Brain microvascular endothelial cell (primary cell): ENCODE measurements around the gene CRAT.

Source experiments
- DNase-seq: peaks from one replicate; pipeline ENCODE4 v3.0.0-alpha.2; 2020
- H3K27ac ChIP-seq: fragments of 250-450 bp; sonication (Bioruptor Pico); 2 replicates; pipeline ENCODE4 v1.5.1; 2020; ENCODE audit warnings: mild to moderate bottlenecking, moderate library complexity
- H3K27me3 ChIP-seq: fragments of 250-450 bp; sonication (Bioruptor Pico); replicated peaks from 2 replicates; pipeline ENCODE4 v1.5.1; 2020; ENCODE audit warnings: mild to moderate bottlenecking
- H3K36me3 ChIP-seq: fragments of 250-450 bp; sonication (Bioruptor Pico); replicated peaks from 2 replicates; pipeline ENCODE4 v1.5.1; 2020; ENCODE audit warnings: mild to moderate bottlenecking
- H3K4me3 ChIP-seq: 2 replicates; pipeline ENCODE4 v1.5.1; 2011; ENCODE audit warnings: low read depth, mild to moderate bottlenecking, control low read depth, low read length, moderate library complexity
- in situ Hi-C: cut with HindIII; loops from 2 replicates; pipeline ENCODE4 v1.10.0; 2017; ENCODE audit warnings: low sequenced_read_pairs, low pct_ligation_motif_present
- TF ChIP-seq, protein P1 (sequence below): IDR thresholded peaks from 2 replicates; pipeline ENCODE4 v1.5.1; 2011; ENCODE audit warnings: low read depth, mild to moderate bottlenecking, moderate library complexity, low read length, control low read depth, inconsistent platforms; ENCODE audit errors: missing control alignments

The CRAT gene

DNA sequence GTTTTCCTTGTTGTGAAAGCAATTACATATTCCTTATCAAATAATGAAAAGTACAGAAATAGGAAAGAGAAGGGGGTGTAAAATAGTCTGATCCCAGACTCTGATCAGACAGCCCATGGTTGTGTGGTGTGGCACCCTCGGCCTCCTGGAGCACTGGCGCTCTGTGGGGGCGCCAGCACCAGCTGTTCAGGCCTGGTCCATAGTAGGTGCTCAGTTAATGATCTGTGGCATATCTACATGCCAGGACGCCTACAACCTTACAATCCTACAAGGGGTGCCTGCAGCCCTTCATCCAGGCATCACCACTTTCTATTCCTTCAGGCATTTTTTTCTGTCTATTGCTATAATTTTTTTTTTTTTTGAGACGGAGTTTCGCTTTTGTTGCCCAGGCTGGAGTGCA is 57.6 kb downstream of the CRAT start:
- TF ChIP-seq, protein P1, sequence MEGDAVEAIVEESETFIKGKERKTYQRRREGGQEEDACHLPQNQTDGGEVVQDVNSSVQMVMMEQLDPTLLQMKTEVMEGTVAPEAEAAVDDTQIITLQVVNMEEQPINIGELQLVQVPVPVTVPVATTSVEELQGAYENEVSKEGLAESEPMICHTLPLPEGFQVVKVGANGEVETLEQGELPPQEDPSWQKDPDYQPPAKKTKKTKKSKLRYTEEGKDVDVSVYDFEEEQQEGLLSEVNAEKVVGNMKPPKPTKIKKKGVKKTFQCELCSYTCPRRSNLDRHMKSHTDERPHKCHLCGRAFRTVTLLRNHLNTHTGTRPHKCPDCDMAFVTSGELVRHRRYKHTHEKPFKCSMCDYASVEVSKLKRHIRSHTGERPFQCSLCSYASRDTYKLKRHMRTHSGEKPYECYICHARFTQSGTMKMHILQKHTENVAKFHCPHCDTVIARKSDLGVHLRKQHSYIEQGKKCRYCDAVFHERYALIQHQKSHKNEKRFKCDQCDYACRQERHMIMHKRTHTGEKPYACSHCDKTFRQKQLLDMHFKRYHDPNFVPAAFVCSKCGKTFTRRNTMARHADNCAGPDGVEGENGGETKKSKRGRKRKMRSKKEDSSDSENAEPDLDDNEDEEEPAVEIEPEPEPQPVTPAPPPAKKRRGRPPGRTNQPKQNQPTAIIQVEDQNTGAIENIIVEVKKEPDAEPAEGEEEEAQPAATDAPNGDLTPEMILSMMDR: no peak
- H3K4me3 ChIP-seq: no peak overlapping the region
- in situ Hi-C loops: no loop called here
- no peak overlapping the region for H3K27ac ChIP-seq
- H3K27me3 ChIP-seq: no peaks in the 10 kb centered on the region
- no peak for DNase-seq
- peaks cover 24% of the 10 kb centered on the region for H3K36me3 ChIP-seq

DNA sequence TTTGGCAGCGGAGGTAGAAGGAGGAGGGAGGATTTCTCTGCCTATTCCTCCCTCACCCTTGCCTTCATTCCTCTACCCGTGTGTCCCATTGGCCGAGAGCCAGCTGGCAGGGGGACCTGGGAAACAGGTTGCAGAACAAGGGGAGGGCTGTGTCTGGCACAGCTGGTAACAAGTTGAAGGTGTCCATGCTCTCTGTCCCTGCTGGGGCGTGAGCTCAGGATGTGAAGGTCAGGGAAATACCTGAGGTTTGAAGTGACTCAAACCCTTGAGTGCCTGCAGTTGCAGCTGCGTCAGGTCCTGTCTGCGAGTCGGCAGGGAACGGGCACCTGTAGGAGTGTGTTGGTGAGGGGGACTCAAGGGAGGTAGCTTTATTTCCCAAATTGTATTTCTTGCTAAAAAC is 58.0 kb downstream of the CRAT start:
- Histone ChIP-seq H3K36me3 (peaks cover 25% of the 10 kb centered on the region), H3K4me3 (no peak overlapping the region), H3K27me3 (no peaks in the 10 kb centered on the region), H3K27ac (no peak overlapping the region)
- in situ Hi-C loops: no loop called here
- TF ChIP-seq, protein P1: no peak
- DNase-seq: no peak
